Neural cell (in vitro differentiated cells): ENCODE data around the gene SLC18A2. TPM values are rescaled to one million over a fixed set of nuclear protein-coding genes. Genes with fewer than 3 reads are reported as not detected.

Experiments
- H2AFZ ChIP-seq: fragments of 200-600, 300-800 bp; sonication (generic), shearing (Covaris generic); 2 replicates; pipeline ENCODE4 v1.6.0; 2014; ENCODE audit warnings: low read depth, mild to moderate bottlenecking, antibody characterized with exemption, low read length, moderate library complexity
- H3F3A ChIP-seq: fragments of 200-600 bp; shearing (Covaris generic); 2 replicates; pipeline ENCODE4 v1.6.1; 2016; ENCODE audit warnings: mild to moderate bottlenecking, moderate library complexity, mixed read lengths, antibody characterized with exemption, low read length; ENCODE audit not compliant: insufficient read depth, poor library complexity, severe bottlenecking
- H3K27ac ChIP-seq: fragments of 200-600, 300-800 bp; sonication (generic), shearing (Covaris generic); 2 replicates; pipeline ENCODE4 v1.5.1; 2014; ENCODE audit warnings: mild to moderate bottlenecking, low read length, moderate library complexity
- H3K27me3 ChIP-seq: fragments of 300-800, 200-600 bp; sonication (generic), shearing (Covaris generic); 2 replicates; pipeline ENCODE4 v1.6.0; 2014; ENCODE audit warnings: mild to moderate bottlenecking, low read depth, low read length, moderate library complexity; ENCODE audit not compliant: insufficient read depth
- H3K36me3 ChIP-seq: fragments of 300-800, 200-600 bp; sonication (generic), shearing (Covaris generic); 2 replicates; pipeline ENCODE4 v1.5.1; 2014; ENCODE audit warnings: mild to moderate bottlenecking, antibody characterized with exemption, low read length, moderate library complexity; ENCODE audit not compliant: insufficient read depth
- H3K4me2 ChIP-seq: fragments of 300-800, 200-600 bp; sonication (generic), shearing (Covaris generic); 2 replicates; pipeline ENCODE4 v1.6.0; 2014; ENCODE audit warnings: mild to moderate bottlenecking, low read length
- H3K4me3 ChIP-seq: fragments of 300-800, 200-600 bp; sonication (generic), shearing (Covaris generic); 2 replicates; pipeline ENCODE4 v1.5.1; 2014; ENCODE audit warnings: mild to moderate bottlenecking, low read length, moderate library complexity
- H3K79me2 ChIP-seq: fragments of 200-600 bp; shearing (Covaris generic); replicated peaks from 2 replicates; pipeline ENCODE4 v1.6.0; 2014; ENCODE audit warnings: mild to moderate bottlenecking, low read length, moderate library complexity; ENCODE audit not compliant: insufficient read depth
- H3K9ac ChIP-seq: fragments of 300-800, 200-600 bp; sonication (generic), shearing (Covaris generic); 2 replicates; pipeline ENCODE4 v1.6.1; 2016; ENCODE audit warnings: mild to moderate bottlenecking, low read length, mixed read lengths
- H3K9me2 ChIP-seq: fragments of 200-600 bp; shearing (Covaris generic); 2 replicates; pipeline ENCODE4 v1.6.1; 2016; ENCODE audit warnings: mild to moderate bottlenecking, low read length, mixed read lengths; ENCODE audit not compliant: insufficient read depth
- H3K9me3 ChIP-seq: fragments of 200-600, 300-800 bp; sonication (generic), shearing (Covaris generic); 2 replicates; pipeline ENCODE4 v1.6.1; 2016; ENCODE audit warnings: mild to moderate bottlenecking, mixed run types, low read length, moderate library complexity, mixed read lengths
- H4K20me1 ChIP-seq: fragments of 200-600 bp; shearing (Covaris generic); 2 replicates; pipeline ENCODE4 v1.6.1; 2016; ENCODE audit warnings: mild to moderate bottlenecking, mixed run types; ENCODE audit not compliant: insufficient read depth
- CTCF ChIP-seq: fragments of 450-650 bp; IDR thresholded peaks from 2 replicates; pipeline ENCODE4 v1.5.1; 2014; ENCODE audit warnings: antibody characterized with exemption, mild to moderate bottlenecking, moderate library complexity; ENCODE audit not compliant: poor library complexity, severe bottlenecking
- EP300 ChIP-seq: fragments of 450-650 bp; conservative IDR thresholded peaks from 2 replicates; pipeline ENCODE4 v1.6.1; 2014; ENCODE audit warnings: antibody characterized with exemption, mild to moderate bottlenecking, moderate library complexity; ENCODE audit not compliant: poor library complexity, severe bottlenecking
- EZH2 ChIP-seq: fragments of 200-600, 300-800 bp; shearing (Covaris generic), sonication (generic); IDR thresholded peaks from 2 replicates; pipeline ENCODE4 v1.6.1; 2014; ENCODE audit warnings: antibody characterized with exemption, low read length, borderline replicate concordance, mild to moderate bottlenecking; ENCODE audit not compliant: insufficient read depth, poor library complexity, severe bottlenecking
- MXI1 ChIP-seq: fragments of 450-650 bp; conservative IDR thresholded peaks from 2 replicates; pipeline ENCODE4 v1.6.1; 2014; ENCODE audit warnings: antibody characterized with exemption, mild to moderate bottlenecking; ENCODE audit not compliant: poor library complexity, severe bottlenecking
- POLR2AphosphoS5 ChIP-seq: IDR thresholded peaks from 2 replicates; pipeline ENCODE4 v1.6.1; 2012
- RAD21 ChIP-seq: fragments of 450-650 bp; conservative IDR thresholded peaks from 2 replicates; pipeline ENCODE4 v1.6.1; 2014; ENCODE audit warnings: antibody characterized with exemption, mild to moderate bottlenecking, moderate library complexity
- REST ChIP-seq: IDR thresholded peaks from 2 replicates; pipeline ENCODE4 v1.6.1; 2012; ENCODE audit warnings: borderline replicate concordance
- SMC3 ChIP-seq: fragments of 450-650 bp; conservative IDR thresholded peaks from 2 replicates; pipeline ENCODE4 v1.6.1; 2014; ENCODE audit warnings: antibody characterized with exemption, mild to moderate bottlenecking, moderate library complexity; ENCODE audit not compliant: poor library complexity
- TAF1 ChIP-seq: IDR thresholded peaks from 2 replicates; pipeline ENCODE4 v1.6.1; 2012; ENCODE audit warnings: low read depth
- polyA plus RNA-seq: library from polyadenylated mRNA; depleted of rRNA; stranded (reverse); fragments of >200 nt; gene quantifications from 2 replicates; pipeline ENCODE4 v1.2.3, GENCODE V29; 2014

Gene SLC18A2
- polyA plus RNA-seq, 1 donor from 2014 or later: 0.05 TPM

GRCh38 chr10:117214401-117214800 lies 26.5 kb upstream of the SLC18A2 start:
- H3K36me3 ChIP-seq: no peaks in the 10 kb centered on the region
- H3K27me3 ChIP-seq: peaks cover 26% of the 10 kb centered on the region
- H3K9me3 ChIP-seq: peaks cover 7% of the 10 kb centered on the region
- H2AFZ ChIP-seq: no peak overlapping the region
- H3K4me2 ChIP-seq: no peak overlapping the region
- H3K9me2 ChIP-seq: no peaks in the 10 kb centered on the region
- no peak overlapping the region for H3K4me3 ChIP-seq
- TF ChIP-seq MXI1: no peak
- no peak for TF ChIP-seq POLR2AphosphoS5
- TF ChIP-seq TAF1: no peak
- TF ChIP-seq EZH2: no peak
- TF ChIP-seq EP300: no peak
- no peak for TF ChIP-seq RAD21
- no peaks in the 10 kb centered on the region for H3F3A ChIP-seq
- H3K79me2 ChIP-seq: no peaks in the 10 kb centered on the region
- H4K20me1 ChIP-seq: no peaks in the 10 kb centered on the region
- H3K9ac ChIP-seq: no peak overlapping the region
- H3K27ac ChIP-seq: no peak overlapping the region

GRCh38 chr10:117215079-117215478 lies 25.8 kb upstream of the SLC18A2 start:
- no peaks in the 10 kb centered on the region for H3K9me2 ChIP-seq
- H3K27ac ChIP-seq: no peak overlapping the region
- no peak overlapping the region for H3K4me3 ChIP-seq
- no peaks in the 10 kb centered on the region for H3K79me2 ChIP-seq
- no peaks in the 10 kb centered on the region for H3K36me3 ChIP-seq
- H4K20me1 ChIP-seq: no peaks in the 10 kb centered on the region
- no peak overlapping the region for H2AFZ ChIP-seq
- TF ChIP-seq EP300 (no peak), EZH2 (no peak), MXI1 (no peak), RAD21 (no peak), REST (no peak), TAF1 (no peak), CTCF (no peak), POLR2AphosphoS5 (no peak), SMC3 (no peak)
- no peaks in the 10 kb centered on the region for H3F3A ChIP-seq
- H3K4me2 ChIP-seq: no peak overlapping the region
- no peak overlapping the region for H3K9ac ChIP-seq
- H3K9me3 ChIP-seq: peaks cover 7% of the 10 kb centered on the region
- H3K27me3 ChIP-seq: peaks cover 26% of the 10 kb centered on the region
